HG03196 (cell line): ENCODE measurements around the gene EXD3.
"Not testable (repeated sequence)": the region's sequence is repeated elsewhere in the genome, so short reads cannot be mapped to it uniquely, and the experiment has no call there.

ENCODE experiments used
- ATAC-seq: cut with Tn5 transposase; IDR thresholded peaks from one replicate; pipeline ENCODE4 v1.9.1; 2021; ENCODE audit not compliant: unreplicated experiment

EXD3 gene

DNA sequence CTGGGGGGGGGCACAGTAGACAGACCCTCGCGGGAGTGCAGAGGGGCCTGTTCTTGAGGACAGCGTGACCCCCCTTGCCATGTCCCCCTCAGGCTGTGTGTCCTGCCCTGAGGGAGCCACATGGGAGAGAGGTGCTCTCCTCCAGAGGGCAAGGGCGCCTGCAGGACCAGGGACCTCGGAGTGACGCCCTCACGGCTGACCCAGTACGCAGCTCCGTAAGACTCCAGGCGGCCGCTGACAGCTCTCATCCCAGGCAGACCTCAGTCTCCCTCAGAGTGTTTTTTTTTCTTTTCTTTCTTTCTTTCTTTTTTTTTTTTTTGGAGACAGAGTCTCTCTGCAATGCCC lies 27.3 kb downstream of the EXD3 start:
- no peak for ATAC-seq

DNA sequence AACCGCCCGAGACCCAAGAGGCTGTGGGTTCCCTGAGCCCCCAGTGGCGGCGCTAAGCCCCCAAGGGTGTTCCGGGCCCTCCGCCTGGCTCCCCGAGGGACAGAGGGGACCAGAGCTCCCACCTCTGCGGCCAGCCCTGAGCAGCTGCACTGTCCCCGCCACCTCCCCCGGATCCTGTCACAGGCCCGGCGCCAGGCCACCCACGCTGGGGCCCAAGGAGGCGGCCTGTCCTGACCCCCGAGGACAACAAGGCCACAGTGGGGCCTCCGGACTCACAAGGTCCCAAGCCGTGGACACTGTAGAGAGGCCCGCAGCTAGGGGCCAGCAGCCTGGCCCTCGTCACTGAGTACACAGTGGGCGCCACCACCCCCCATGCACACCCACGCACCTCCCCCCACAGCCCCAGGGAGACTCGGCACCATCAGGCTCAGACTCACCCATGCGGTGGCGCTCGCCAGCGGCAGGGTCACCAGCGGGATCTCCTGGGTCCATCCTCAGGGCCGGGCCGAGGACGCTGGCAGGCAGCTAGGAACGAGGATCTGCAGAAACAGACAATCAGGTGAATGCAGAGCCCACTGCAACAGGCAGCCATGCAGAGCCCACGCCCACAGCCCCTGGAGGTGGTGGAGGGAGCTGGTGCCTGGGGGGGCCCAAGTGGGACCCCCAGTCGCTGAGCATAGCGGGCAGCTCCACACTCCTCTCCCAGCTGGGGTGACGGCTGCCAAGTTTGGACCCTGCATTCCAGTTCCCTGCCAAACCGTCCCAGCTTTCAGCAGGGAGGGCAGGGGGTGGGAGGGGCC lies 27.9 kb downstream of the EXD3 start:
- no peak for ATAC-seq

DNA sequence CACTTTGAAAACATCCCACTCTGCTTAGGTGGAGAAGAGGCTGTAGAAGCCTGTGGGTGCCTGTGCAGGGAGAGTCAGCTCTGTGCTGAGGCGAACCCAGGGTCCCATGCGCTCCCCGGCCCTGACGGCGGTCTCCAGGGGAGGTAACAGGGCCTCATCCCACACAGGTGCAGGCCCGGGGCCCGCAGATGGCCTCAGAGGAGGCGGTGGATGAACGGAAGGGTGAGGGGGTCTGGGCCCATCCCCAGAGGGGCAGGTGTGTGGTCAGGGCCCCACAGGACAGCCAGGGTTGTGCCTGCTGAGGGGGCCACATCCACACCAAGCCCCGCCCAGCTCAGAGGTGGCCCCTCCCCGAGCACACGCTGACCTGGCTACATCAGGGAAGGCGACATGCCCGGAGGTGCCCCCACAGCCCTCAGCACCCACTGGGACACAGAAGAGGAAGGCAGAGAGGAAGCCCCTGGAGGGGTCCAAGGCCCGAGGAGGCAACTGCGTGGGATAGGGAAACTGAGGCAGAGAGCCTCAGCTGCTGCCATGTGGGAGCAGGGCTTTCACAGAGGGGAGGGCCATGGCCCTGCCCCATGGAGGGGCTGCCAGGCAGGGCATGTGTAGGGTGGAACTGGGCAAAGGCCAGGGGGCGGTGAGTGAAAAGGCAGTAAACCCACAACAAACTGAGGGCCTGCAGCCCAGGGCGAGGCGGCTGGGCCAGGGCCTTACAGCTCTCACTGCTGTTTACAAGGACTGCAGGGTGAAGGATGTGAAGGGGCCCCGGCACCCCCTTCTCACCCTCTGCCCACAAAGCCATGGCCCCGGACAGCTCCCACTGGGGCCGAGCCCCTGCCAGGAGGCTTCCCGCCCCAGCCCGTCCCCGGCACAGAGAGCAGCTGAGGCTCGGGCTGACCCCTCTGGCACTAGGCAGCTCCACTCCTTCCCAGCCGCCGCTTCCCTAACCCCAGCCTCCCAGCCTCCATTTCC lies 29.5 kb downstream of the EXD3 start:
- no peak for ATAC-seq

DNA sequence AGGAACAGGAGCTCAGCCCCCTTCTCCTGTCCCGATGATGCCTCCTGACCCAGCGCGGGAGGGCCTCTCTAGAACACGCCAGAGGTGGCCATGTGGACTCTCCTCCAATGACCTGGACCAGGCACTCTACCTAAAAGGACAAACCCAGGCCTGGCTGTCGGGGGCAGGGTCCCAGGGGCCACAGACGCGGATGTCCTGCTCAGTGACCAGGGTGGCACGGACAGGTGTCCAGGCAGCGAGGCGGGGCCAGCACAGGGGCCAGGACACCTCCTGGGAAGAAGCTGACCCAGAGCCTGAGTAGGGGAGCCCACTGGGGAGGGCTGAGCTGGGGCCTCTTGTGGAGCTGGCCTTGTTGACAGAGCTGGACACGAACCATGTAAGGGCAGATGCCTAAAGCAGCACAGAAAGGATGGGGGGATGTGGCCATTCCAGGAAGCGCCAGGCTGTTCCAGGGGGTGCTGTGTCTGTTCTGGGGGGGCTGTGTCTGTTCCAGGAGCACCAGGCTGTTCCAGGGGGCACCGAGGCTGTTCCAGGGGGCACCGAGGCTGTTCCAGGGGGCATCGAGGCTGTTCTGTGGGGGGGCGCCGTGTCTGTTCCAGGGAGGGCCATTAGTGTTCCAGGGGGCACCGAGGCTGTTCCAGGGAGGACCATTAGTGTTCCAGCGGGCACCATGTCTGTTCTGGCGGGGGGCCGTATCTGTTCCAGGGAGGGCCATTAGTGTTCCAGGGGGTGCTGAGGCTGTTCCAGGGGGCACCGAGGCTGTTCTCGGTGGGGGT lies 30.5 kb downstream of the EXD3 start:
- ATAC-seq = no peak

DNA sequence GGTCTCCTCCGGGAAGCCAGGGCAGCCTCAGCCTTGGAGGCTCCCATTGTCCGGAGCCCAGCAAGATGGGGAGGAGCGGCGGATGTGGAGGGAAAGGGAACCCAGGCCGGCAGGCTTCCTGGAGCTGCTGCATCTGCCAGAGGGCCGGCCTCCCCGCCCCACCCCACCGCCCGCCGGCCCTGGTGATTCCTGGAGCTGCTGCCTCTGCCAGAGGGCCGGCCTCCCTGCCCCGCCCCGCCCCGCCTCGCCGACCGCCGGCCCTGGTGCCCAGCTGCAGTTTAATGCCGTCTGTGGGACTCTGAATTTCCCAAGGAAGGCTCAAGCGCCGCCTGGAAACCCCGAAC lies 31.6 kb downstream of the EXD3 start:
- no peak for ATAC-seq

- ATAC-seq = no peak
Measured at GRCh38 chr9:137390553-137391410, 32.2 kb downstream of the EXD3 start.

GRCh38 chr9:137389428-137389746 lies 33.6 kb downstream of the EXD3 start:
- no peak for ATAC-seq

DNA sequence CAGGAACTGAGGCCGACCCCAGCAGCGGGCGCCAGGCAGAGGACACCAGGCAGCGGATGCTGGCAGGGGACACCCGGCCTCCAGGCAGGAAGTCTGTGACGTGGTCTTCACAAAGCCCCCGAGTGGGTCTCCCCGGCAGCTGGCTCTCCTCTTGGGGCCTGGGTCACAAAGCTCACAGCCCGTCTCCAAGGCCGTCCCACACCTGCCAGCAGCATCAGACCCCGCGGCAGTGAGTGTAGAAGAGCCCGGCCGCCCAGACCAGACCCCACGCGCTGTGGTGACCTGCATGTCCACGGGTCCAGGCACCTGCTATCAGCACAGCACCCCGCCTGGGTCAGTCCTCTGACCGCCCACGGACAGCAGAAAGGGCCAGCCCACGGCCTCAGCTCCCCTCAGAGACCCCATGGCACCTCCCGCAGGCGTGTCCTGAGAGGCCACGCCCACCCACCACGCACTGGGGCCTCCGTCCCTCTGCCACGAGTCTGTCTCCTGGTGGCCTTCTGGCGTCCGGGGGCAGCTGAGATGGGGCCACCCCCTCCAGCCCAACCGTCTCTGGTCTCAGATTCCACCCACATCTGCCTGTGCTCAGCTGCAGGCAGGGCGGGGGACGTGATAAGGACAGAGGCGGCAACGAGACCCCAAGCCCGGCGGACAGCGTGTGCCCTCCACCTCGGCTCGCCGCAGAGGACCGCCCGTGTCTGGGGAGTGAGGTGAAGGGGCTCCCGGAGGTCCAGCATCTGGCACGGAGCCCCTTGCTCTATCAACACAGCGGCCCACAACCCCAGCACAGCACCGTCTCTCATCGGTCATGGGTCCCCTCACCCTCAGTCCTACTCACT lies 34.2 kb downstream of the EXD3 start:
- ATAC-seq = no peak

- no peak for ATAC-seq
Measured at GRCh38 chr9:137387891-137388560, 34.9 kb downstream of the EXD3 start.

DNA sequence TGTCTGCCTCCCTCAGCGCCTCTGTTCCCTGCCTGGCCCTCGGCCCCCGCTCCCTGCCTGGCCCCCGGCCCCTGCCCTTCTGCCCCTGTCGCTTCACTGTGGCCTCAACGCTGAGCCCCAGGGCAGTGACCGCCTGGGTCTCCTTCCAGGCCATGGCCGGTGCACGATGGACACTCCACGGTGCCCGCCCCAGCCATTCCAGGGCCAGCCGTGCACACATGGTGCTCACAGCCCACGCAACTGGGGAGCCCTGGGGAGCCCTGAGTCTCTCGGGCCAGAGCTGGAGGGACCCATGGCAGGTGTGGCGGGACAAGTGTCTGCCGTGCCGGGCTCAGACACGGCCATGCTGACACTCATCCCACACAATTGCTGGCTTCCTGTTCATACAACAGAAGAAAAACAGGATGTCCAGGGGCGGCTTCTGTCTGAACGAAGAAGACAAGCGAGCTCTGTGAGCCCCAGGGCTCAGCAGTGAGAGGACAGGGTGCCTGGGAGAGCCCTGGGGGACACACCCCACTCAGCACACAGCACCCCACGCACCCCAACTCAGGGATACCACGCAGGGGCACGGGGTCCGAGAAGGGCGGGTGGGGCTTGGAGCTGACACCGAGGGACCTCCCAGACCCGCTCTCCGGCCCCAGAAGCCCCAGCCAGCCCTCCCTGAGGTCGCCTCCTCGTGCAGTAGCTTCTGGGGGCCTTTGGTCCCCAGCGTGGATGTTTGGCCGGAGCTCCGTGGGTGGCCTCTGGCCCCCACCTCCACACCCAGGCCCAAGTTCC lies 35.7 kb downstream of the EXD3 start:
- ATAC-seq = no peak

DNA sequence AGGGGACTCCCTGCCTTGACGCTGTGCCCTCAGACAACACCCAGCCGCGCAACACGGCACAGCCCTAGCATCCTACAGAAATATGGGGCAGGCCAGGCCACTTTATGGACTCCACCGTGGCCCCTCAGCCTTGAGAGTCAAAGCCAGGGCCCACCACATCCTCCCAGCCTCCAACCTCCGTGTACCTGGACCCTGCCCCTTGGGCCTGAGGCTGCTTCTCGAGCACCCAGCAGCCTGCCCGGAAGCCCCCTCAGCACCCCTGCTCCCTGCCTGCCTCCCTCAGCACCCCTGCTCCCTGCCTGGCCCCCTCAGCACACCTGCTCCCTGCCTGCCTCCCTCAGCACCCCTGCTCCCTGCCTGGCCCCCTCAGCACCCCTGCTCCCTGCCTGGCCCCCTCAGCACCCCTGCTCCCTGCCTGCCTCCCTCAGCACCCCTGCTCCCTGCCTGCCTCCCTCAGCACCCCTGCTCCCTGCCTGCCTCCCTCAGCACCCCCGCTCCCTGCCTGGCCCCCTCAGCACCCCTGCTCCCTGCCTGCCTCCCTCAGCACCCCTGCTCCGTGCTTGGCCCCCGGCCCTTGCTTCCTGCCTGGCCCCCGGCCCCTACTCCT lies 36.4 kb downstream of the EXD3 start:
- ATAC-seq = not testable (repeated sequence)

DNA sequence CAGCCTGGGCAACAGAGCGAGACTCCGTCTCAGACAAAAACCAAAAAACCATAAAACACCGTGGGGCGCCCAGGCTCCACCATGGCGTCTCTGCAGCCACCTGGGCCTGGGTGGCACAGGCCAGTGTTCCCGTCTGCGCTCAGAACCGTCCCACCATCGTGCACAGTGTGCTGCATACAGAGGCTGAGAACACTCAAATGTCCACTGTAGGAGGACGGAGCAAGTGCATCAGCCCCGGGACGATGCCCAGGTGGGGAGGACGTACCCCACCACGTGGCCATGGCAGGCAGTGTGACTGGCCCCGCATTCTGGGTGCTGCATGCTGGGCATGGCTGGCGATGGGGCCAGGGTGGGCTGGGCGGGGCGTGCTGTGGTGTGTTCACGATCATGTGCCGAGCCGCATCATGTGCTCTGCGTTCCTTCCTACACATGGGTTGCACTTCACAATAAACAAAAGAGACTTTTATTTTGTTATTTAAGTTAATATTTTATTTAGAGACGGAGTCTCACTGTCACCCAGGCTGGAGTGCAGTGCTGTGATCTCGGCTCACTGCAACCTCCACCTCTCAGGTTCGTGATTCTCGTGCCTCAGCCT lies 37.8 kb downstream of the EXD3 start:
- ATAC-seq = no peak

DNA sequence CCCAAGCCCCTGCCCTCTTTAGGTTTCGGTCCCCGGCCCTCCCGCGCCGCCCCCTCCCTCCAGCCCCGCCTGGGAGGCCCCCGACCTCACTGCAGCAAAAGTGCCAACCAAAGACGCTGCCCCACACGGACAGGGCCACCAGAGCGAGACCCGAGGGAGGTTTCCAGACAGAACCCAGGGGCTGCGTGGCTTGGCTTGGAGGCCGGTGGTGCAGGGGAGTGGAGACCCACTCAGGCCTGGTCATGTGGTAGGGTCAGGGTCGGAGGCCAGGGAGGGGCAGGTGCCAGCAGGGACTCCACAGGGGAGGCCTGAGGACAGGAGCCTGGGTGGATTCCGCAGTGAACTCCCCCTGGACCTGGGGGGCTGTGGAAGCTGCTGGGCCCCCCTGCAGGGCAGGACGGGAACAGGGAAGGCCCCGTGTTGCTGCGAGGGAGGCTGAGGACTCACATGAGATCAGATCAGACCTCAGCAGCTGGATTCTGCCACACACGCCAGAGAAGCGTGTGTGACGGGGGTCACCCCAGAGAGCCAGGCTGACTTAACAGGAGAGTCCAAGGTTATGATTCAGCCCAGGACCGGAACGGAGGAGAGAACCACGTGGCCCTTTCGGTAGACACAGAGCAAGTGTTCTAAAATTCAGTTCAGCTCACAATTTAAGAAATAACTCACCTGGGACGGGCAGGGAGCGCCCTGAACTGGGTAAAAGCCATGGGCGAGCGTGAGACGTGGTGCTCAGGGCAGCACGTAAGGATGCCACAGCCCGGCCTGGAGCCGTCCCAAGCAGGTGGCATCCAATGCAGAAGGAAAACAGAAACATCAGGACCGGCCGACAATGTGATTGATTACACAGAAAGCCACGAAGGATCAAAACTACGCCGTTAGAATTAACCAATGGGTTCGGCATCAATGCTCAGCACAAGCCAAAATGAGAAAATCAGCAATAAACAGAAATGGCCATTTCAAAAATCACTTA lies 38.9 kb downstream of the EXD3 start:
- ATAC-seq = no peak

GRCh38 chr9:137383081-137383783 lies 39.7 kb downstream of the EXD3 start:
- ATAC-seq = no peak

- ATAC-seq = no peak
Measured at GRCh38 chr9:137382444-137383080, 40.4 kb downstream of the EXD3 start.
